ENCODE data around the gene OR11L1.

OR11L1 gene

DNA sequence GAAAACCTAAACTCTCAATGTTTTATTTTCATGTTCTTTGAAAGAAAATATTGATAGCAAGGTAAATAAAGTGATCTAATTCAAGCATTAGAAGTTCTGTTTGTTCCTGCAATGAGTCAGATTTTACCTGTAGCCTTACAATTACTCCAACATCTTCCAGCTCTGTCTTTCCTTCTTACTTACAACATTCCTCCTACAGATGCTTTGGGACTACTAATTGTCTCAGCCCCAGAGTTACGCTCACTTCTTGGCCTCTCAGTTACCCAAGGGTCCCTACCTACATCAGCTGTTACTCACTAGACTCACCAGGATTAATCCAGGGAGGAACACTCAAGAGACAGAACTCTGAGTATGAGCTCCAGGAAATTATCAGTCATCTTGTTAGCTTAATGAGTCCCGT is 44.2 kb downstream of the OR11L1 start:
- no peak overlapping the region for H3K4me3 ChIP-seq (ENCODE audit: low read depth, low read length)
- TF ChIP-seq MYC (IDR thresholded peaks at IDR 0.05; ENCODE audit: low read depth, low read length) (no peak), MAX (IDR thresholded peaks at IDR 0.05; ENCODE audit: low read depth, low read length) (no peak), POLR2A (IDR thresholded peaks at IDR 0.05; ENCODE audit: extremely low read depth, insufficient read length) (no peak), CTCF (IDR thresholded peaks at IDR 0.05; ENCODE audit: low read depth, low read length) (no peak)
- DNase-seq (ENCODE audit: low read depth): no peak
